ENCODE results near the gene ANKRD11.
"Not testable (repeated sequence)": the region's sequence is repeated elsewhere in the genome, so short reads cannot be mapped to it uniquely, and the experiment has no call there.

Gene ANKRD11

DNA sequence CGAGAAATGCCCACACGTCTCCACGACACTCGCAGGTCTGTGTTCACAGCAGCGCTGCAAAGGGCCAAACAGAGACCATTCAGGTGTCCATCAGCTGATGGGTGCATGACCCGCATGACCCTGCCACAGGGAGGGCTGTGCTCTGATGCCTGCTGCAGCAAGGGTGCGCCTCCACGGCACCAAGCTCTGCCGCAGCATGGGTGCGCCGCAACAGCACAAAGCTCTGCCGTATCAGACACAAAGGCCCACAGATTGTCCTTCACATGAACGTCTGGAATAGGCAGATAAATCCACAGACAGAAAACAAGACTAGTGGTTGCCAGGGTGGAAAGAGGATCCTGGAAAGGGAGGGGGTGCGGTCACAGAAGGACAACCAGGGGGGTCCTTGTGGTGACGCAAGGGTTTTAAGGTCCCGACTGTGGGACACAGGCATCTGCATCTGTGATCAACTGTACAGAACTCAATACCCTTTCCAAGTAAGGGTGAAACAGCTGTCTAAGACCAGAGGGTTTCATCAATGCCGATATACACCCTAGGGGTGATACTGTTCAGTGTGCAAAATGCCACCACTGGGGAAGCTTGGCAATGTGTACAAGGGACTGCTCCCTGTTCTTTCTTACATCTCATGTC is 121.0 kb downstream of the ANKRD11 start:
- no peak for DNase-seq (ENCODE audit: low spot score)
- no peak for FAIRE-seq

DNA sequence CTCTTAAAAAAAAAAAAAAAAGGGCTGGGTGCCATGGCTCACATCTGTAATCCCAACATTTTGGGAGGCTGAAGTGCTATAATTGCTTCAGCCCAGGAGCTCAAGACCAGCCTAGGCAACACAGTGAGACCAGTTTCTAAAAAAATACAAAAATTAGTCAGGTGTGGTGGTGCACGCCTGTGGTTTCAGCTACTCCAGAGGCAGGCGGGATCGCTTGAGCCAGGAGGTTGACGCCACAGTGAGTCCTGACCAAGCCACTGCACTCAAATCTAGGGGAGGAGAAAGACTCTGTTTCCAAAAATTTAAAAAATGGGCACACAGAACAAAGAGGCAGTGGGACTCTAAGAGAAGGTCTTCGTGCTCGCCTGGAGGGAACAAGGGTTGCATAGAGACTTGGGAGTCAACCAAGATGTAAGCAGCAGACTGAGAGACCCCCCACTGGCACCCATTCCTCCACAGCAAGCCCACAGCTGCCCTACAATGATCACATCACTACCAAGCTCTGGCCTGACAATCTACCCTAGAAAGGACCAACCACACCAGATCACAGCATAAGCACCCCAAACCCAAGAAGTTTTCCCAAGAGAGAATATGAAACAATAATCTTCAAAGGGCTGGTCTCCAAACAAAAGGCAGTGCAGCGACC is 121.6 kb downstream of the ANKRD11 start:
- DNase-seq (ENCODE audit: low spot score) (no peak), FAIRE-seq (no peak)

DNA sequence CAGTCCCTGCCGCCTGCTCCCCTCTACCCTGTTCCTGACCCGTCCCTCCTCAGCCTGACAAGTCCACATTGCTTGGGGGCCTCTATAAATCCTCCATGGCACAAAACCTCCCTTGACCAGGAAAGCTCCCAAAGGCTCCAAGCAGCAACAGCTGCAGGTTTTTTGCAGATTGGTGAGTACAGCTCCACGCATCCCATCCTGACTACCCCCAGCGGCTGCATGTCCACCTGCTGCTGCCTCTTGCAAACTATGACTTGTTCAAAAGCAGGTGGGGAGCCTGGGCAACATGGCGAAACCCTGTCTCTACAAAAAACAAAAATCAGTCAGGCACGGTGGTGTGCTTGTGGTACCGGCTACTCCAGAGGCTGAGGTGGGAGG is 122.8 kb downstream of the ANKRD11 start:
- DNase-seq (ENCODE audit: low spot score) (no peak), FAIRE-seq (no peak)

DNA sequence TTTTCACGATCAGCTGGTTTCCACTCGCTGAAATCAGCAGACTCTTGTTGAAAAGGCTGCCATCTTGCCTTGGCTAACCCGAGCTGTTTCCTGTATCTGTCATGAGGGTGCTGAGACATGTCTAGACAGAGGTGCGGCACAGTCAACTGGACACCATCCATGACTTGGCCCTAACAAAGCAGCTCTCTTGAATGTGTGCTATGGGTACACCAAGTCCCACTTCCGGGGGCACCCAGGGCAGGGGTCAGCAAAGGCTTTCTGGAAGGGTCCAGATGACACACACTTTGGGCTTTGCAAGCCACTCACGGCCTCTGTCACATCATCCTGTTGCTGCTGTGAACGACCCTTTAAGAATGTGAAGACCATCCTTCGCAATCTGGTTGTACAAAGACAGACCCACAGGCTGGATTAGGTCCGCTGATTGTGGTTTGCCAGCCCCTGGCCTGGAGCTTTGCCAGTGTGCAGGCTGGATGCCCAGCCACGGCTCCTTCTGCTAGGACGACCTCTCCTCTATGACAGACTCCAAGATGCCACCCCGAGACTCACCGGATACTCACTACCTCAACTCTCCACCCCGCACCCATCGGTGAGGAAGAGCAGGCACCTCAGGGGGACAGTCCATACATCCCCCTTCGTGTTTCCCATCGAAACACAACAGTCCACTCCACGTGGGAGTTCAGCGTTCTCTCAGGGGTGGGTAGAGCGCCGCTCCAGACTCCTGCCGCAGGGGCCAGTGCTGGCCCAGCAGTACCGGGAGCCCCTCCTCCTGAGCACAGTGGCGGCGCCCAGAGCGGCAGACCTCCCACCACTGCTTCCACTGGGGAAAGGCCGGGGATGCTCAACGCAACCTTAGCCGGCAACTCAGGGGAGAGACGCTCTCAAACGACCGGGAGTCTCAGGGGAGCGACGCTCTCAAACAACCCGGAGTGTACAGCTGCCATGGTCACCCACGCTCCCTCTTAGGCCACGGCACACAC is 123.5 kb downstream of the ANKRD11 start:
- FAIRE-seq: no peak
- peak; percentile 55 for DNase-seq (ENCODE audit: low spot score)

DNA sequence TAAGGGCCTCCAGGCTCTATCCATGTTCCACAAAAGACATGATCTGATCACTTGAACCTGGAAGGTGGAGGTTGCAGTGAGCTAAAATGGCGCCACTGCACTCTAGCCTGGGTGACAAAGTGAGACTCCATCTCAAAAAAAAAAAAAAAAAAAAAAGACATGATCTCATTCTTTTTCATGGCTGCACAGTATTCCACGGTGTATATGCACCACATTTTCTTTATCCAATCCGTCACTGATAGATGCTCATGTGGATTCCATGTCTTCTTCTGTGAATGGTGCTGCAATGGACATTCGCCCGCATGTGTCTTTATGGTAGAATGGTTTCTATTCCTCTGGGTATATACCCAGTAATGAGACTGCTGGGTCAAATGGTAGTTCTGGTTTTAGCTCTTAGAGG is 124.4 kb downstream of the ANKRD11 start:
- no peak for FAIRE-seq
- no peak for DNase-seq (ENCODE audit: low spot score)

DNA sequence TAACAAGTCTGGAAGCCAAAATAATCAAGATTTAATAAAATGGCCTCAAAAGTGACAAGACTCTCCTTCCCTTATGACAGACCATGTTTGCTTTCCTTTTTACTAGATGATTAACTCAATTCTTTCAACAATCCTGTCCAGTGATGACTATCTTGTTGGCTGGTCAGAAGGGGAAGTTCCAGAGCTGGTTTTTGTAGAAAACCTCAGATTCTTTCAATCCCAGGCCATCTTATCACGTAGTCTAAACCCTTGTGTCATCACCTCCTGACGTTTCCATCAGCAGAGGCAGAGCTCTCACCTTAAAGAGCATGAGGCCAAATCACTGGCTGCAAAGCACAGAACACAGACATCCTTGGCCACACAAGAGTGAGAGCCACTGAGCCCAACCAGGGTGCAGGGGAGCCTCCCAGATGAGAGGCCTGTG is 125.3 kb downstream of the ANKRD11 start:
- DNase-seq (ENCODE audit: low spot score): peak; percentile 78
- FAIRE-seq: peak; percentile 81

DNA sequence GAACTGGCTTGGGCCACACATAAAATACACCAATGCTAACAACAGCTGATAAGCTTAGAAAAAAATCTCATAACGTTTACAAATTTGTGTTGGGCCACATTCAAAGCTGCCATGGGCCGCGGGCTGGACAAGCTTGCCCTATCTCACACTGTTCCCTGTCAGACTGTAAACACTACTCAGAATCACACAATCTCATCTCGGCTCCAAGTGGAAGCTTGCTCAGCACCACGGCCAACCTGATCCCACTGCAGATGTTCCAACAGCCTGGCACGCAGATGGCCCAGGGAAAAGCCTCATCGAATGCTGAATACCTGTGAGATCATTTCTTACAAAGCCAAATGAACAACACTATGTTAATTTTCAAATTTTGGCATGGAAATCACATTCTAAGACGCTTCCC is 125.8 kb downstream of the ANKRD11 start:
- no peak for DNase-seq (ENCODE audit: low spot score)
- no peak for FAIRE-seq

DNA sequence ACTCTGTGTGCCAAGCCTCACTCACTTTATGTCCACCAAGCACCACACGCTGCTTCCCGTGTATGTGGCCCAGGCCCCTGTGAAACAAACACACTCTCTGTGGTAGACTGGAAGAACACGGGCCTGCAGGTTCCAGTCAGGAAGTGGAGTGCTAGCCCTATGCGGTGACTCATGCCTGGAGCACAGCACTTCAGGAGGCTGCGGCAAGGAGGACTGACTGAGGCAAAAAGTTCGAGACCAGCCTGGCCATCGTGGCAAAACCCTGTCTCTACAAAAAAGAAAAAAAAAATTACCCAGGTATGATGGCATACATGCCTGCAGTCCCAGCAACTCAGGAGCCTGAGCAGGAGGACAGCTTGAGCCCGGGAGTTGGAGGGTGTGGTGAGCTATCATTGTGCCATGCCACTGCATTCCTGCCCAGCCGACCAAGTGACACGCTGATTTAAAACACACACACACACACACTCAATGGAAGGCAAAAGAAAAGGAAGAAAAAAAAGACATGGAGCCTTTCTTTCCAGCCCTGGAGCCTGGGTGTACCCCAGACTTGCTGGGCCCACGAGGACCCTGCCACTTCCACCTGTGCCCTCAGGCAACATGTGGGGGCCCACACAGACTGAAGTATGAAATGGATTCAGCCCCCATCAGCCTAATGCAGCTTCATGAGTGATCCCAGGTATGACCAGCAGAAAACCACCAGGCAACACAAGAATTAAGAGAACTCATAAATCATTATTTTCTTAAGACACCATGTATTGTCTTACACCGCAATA is 126.6 kb downstream of the ANKRD11 start:
- DNase-seq (ENCODE audit: low spot score): peak; percentile 74
- FAIRE-seq: peak; percentile 69

DNA sequence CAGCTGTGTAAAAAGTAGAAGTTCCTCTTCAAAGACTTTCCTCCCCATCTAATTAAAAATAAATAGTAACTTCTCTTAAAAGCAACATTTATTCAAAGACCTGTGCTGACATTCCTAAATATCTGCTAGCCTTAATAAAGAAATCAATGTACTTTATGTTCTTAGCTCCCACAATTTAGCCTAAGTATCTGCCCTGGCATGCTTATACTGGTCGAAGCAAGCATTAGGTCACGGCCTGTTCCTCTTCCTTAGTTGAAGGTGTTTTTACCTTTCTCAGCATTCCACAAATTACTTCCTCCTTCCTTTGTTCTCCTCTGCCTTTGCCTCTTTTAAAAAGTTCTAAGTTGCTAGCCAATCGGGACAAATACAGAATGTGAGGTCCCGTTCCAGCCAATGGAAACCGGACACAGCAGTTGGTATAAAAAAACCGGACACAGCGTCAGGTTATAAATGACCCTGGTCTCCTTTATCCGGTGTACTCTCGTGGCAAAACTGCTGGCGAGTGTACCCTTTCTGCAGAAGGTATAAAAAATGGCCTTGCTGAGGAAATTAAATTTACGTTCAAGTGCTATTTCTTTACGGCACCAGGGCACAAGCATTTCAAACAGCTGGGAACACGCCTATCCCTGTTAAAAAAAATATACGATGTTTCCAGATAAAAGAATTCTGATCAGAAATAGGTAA is 127.7 kb downstream of the ANKRD11 start:
- FAIRE-seq: not testable (repeated sequence)

DNA sequence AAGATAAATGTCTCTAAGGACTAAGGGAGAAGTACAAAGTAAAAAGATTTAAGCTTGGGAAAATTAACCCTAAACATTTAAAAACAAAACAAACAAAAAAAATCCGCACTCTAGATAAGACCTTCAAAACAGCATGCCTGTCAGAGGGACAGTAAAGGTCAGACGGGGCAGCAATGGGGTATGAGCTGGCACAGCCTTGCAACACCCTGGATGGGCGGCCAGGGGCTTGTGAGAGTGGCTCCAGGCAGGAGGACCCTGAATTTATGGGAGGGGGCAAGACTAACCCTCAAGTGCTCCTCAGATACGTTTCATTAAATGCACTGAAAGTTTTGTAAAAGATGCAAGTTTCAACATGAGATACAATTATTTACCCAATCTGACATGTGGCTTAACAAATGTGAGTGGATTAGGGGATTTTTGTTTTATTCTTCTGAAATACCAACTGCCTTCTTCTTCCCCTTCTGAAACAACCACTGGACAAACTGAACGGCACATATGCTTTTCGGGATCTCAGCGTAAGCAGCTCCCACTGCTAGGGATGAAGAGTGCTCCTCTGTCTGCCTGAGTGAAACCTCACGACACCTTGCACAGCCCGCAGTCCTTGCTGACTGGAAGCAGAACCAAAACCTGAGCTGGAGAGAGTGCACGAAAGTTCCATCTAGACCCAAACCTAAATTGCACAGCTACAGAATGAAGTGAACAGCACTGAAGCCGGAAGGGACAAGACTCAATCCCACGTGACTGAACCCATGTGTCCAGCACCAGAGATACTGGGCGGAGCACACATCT is 128.4 kb downstream of the ANKRD11 start:
- no peak for FAIRE-seq
- no peak for DNase-seq (ENCODE audit: low spot score)

More for the DNA sequence above, 127.7 kb downstream of the ANKRD11 start:
- DNase-seq (ENCODE audit: low spot score): not testable (repeated sequence)

DNA sequence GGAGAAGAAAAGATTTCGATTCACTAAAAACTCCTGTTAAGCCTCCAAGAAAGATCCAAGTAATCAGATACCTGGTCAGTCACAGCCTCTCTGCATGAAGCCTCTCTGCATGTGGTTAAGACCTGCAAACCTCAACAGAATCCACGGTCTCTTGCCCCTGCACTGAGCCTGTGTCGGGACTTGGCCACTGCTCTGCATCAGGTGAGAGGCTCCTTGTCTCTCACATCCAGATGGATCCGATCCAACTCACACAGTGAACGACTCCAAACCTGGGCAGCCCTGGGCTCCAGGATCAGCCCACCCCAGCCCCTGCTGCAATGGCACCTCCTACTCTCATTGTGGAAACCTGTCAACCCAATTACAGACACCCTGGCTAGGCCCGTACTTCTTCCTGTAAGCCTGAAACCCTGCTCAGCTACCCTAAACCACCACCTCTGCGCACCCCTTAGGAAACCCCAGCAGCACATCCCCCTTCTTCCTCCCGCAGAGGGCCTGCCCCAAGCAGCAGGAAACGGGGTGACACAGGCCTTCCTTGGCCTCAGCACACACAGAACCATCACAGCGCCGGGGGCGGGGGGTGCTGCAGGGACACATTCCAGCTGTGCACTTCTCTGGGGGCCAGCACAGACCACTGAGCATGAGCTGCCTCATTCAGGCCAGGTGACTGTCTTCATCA is 129.5 kb downstream of the ANKRD11 start:
- DNase-seq (ENCODE audit: low spot score) (no peak), FAIRE-seq (no peak)

DNA sequence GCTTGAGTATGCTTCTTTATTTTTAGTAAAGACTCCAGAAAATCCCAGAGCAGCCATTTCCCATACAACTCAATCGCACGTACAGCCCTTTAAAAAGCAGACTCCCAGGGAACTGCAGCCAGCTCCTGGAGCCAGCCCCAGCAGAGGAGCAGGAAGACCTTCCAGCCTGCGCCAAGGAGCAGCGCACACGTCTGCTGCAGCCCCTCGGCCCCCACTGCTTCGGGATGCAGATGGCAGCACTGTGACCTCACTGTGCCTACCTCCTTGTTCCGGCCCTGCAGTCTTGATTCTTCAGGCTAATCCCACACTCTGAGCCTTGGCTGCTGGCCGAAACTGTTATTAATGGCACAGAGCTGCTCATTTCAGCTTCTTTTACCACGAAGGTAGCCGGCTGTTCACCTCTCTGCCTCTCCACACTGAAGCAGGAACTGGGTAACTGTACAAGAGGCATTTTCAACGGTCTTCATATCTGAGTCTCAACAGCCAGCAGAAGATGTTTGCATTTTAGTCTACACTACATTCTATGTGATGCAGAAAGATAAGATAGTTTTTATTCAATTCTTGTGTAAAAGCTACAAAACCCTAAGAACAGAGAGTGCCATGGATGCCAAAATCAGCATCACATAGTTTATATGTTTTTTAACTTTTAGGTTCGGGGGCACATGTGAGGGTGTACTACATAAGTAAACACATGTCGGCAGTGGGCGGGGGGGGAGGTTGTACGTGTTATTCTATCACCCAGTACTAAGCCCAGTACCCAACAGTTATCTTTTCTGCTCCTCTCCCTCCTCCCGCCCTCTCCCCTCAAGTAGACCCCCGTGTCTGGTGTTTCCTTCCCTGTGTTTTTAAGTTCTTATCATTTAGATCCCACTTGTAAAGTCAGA is 130.9 kb downstream of the ANKRD11 start:
- FAIRE-seq (no peak), DNase-seq (ENCODE audit: low spot score) (no peak)

DNA sequence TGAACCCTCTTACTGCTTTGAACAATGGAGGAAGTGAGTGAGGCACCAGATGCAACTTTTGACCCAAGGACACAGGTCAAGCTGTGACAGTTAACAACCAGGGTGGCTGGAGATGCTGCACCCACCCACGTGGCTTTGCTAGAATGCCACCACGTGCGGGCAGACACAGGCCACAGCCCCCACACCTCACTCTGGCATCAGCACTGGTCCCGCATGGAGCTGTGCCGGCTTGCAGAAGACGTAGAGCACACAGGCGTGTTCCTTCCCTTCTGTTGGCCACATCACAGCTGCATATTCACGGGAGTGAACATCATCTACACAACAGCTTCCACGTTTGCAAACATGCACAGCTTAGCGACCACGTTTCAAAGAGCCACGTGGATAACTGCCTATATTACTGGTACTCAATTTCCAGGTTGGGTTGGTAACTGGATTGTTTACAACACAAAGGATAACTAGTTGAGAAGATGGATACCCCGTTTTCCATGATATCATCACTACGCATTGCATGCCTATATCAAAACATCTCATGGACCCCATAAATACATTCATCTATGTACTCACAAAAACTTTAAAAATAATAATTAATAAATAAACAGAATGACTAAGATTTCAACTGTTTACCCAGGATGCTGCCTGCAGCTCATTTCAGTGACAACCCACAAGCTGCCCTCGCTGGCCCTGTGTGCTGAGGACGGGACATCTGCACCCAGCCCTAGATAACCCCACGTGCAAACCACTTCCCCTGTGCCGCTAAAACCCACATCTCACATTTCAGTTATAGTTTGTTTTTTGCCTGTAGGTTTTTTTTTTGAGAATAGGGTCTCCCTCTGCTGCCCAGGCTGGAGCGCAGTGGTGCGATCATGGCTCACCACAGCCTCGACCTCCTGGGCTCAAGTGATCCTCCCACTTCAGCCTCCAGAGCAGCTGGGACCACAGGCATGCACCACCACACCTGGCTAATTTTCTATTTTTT is 132.0 kb downstream of the ANKRD11 start:
- FAIRE-seq (no peak), DNase-seq (ENCODE audit: low spot score) (no peak)

DNA sequence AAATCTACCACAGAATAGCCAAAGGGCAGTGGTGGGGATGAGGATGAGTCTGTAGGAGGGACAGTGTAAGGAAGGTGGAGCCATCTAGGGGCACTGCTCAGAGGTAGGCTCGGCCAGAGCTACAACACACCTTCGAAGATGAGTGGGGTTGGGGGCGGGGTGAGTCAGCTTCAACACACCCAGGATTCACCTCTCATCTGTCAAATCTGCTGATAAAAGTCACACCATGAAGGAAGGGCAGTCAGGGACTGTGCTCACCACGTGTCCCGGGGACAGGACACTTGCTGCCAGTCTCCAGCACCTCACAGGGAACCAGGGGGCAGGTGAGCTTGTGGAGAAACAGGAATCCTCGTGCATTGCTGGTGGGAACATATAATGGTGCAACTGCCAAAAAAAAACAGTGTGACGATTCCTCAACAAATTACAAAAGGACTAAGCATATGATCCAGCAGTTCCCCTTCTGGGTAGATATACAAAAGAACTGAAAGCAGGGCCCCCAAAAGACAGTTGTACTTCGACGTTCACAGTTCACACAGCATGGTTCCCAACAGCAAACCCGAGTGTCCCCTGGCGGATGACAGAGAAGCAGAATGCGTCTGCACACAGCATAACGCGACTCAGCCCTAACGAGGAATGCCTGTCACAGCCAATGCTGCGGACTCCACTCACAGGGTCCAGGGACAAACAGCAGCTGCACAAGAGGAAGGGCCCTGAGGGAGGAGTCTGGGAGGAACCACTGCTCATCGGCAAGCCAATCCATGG is 133.1 kb downstream of the ANKRD11 start:
- DNase-seq (ENCODE audit: low spot score): no peak
- FAIRE-seq: no peak

DNA sequence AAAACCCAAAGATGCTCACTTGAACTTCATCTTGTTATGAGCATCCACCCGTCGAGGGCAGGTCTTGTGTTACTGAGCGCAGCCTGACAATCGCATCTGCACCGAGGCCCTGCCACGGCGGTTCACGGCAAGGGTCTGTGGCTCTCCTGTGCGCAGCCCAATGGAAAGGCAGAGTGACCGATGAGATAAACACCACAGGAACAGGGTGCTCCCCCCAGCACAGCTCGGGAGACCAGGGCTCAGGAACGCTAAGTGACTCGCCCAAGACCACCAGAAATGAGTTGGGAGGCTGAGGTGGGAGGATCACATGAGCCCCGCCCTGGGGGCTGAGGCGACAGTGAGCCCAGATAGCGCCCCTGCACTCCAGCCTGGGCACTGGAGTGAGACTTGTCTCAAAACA is 134.7 kb downstream of the ANKRD11 start:
- DNase-seq (ENCODE audit: low spot score) (no peak), FAIRE-seq (no peak)

DNA sequence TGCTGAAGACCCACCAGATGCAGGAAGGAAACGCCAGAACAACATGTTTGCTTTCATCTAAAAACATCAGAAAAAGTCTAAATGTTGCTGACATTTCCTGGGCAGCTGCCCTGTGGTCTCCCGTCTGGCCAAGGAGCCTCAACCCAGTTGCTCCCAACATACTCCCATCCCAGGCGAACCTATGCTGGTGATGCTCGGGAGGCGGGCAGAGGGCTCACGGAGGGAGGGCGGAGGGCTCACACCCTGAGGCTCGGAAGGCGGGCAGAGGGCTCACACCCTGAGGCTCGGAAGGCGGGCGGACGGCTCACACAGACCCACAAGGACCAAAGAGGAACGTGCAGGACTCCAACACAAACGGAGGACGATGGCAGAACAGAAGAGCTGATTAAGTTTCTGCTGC is 135.4 kb downstream of the ANKRD11 start:
- DNase-seq (ENCODE audit: low spot score): no peak
- FAIRE-seq: no peak

DNA sequence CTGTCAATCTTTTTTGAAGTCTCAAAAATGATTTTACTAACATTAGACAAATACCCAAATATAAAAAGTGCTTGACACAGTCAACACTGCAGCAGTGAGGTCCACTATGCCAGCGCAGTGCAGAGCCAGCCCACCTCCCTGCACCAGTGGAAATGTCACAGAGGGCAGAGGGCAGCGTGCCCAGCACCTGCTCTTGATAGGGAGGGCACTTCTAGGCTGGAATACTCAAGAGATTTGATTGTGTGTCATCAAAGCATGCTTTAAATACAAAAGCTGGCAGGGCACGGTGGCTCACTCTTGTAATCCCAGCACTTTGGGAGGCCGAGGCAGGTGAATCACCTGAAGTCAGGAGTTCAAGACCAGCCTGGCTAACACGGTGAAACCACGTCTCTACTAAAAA is 136.0 kb downstream of the ANKRD11 start:
- FAIRE-seq (no peak), DNase-seq (ENCODE audit: low spot score) (no peak)

Data from RCC 7860 (cell line).